HEK293 (cell line): ENCODE measurements around the gene C14orf119.

ENCODE experiments used
- CTCF ChIP-seq: fragments of 450-650 bp; formaldehyde crosslinking; IDR thresholded peaks from 2 replicates; pipeline ENCODE4 v1.5.1; 2016; ENCODE audit warnings: missing biosample characterization, missing genetic modification characterization
- PRDM2 ChIP-seq: fragments of 450-650 bp; formaldehyde crosslinking; IDR thresholded peaks from 2 replicates; pipeline ENCODE4 v1.5.1; 2016; ENCODE audit warnings: missing biosample characterization, missing genetic modification characterization, borderline replicate concordance
- REST ChIP-seq: fragments of 450-650 bp; formaldehyde crosslinking; IDR thresholded peaks from 2 replicates; pipeline ENCODE4 v1.5.1; 2016; ENCODE audit warnings: missing biosample characterization, missing genetic modification characterization
- SP7 ChIP-seq: fragments of 450-650 bp; formaldehyde crosslinking; IDR thresholded peaks from 2 replicates; pipeline ENCODE4 v1.5.1; 2016; ENCODE audit warnings: missing biosample characterization, missing genetic modification characterization
- YY1 ChIP-seq: fragments of 450-650 bp; formaldehyde crosslinking; IDR thresholded peaks from 2 replicates; pipeline ENCODE4 v1.5.1; 2018; ENCODE audit warnings: missing biosample characterization, missing genetic modification characterization
- ZBTB1 ChIP-seq: fragments of 450-650 bp; formaldehyde crosslinking; IDR thresholded peaks from 2 replicates; pipeline ENCODE4 v1.5.1; 2016; ENCODE audit warnings: missing biosample characterization, missing genetic modification characterization
- ZNF426 ChIP-seq: fragments of 450-650 bp; formaldehyde crosslinking; IDR thresholded peaks from 2 replicates; pipeline ENCODE4 v1.5.1; 2017; ENCODE audit warnings: missing biosample characterization, missing genetic modification characterization, mild to moderate bottlenecking, inconsistent platforms, moderate library complexity
- ZNF48 ChIP-seq: fragments of 450-650 bp; formaldehyde crosslinking; IDR thresholded peaks from 2 replicates; pipeline ENCODE4 v1.5.1; 2016; ENCODE audit warnings: missing biosample characterization, missing genetic modification characterization
- ZNF777 ChIP-seq: fragments of 450-650 bp; formaldehyde crosslinking; IDR thresholded peaks from 2 replicates; pipeline ENCODE4 v1.5.1; 2017; ENCODE audit warnings: missing biosample characterization, missing genetic modification characterization, borderline replicate concordance

- TF ChIP-seq REST (tag by site-specific recombination) (no peak), YY1 (tag by site-specific recombination) (no peak), PRDM2 (no peak), ZBTB1 (tag by site-specific recombination) (no peak), ZNF48 (tag by site-specific recombination) (no peak), CTCF (tag by site-specific recombination) (no peak), ZNF426 (tag by site-specific recombination) (no peak), SP7 (tag by site-specific recombination) (no peak), ZNF777 (tag by site-specific recombination) (no peak)
Observed at GRCh38 chr14:23146980-23147379, 51.7 kb downstream of the C14orf119 start.
